ENCODE measurements around the gene ADGRV1. TPM values are rescaled to one million over a fixed set of nuclear protein-coding genes. Genes with fewer than 3 reads are reported as not detected.

Gene ADGRV1
- total RNA-seq, 1 experiment from 2014 or later, result 64.8 TPM

DNA sequence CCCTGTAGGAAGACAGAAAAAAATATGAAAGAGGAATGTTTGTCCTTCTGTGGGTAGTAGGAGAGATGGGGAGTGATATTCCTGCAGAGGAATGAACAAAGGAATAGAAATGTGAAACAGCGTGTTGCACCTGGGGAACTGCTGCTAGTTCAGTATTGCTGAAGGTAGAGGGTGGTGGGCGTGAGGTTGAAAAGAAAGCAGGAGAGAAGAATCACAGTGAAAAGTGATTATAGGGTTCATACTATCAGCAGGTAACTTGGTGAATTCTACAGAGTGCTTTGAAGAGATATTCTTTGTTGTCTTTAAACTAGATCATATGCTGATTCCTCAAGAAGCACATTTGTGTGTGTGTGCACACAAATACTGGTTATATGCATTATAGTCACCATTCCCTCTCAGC lies 95.6 kb downstream of the ADGRV1 start:
- no peaks in the 10 kb centered on the region for H3K9me3 ChIP-seq (ENCODE audit: control insufficient read depth, low read depth, low read length)
- H3K27ac Mint-ChIP-seq, result peak overlapping the region in 1 of 3 experiments; percentile 22; a peak in 2 of 7 replicates
- no peak overlapping the region for H3K4me3 Mint-ChIP-seq
- WGBS (ENCODE audit: extremely low coverage, insufficient read length, low lambda C conversion rate), result no CpG with 5 or more reads among the region's 2 CpGs
- no peak overlapping the region for H2BK5ac ChIP-seq (ENCODE audit: insufficient read length, low read length)
- no peak overlapping the region for H3K56ac ChIP-seq (ENCODE audit: insufficient read length, low read depth, low read length)
- H3K4me1 Mint-ChIP-seq, result no peaks in the 10 kb centered on the region
- no peaks in the 10 kb centered on the region for H3K9me3 Mint-ChIP-seq
- H3K27me3 ChIP-seq (ENCODE audit: insufficient read depth, low read length), result no peaks in the 10 kb centered on the region
- no peak overlapping the region for H3K18ac ChIP-seq (ENCODE audit: insufficient read length, low read depth, low read length)
- no peak overlapping the region for H2BK12ac ChIP-seq (ENCODE audit: insufficient read length, low read depth, low read length)
- no peak overlapping the region for H4K91ac ChIP-seq (ENCODE audit: insufficient read length, low read depth, low read length)
- H3K4me2 ChIP-seq (ENCODE audit: insufficient read depth, insufficient read length, low read length), result no peak overlapping the region
- H3K27ac ChIP-seq (ENCODE audit: insufficient read length, low read depth, low read length), result no peak overlapping the region
- H3K79me2 ChIP-seq (ENCODE audit: insufficient read depth, low read length), result no peaks in the 10 kb centered on the region
- no peaks in the 10 kb centered on the region for H3K79me1 ChIP-seq (ENCODE audit: insufficient read depth, low read depth, low read length, poor library complexity, severe bottlenecking)
- no peak overlapping the region for H4K8ac ChIP-seq (replicated peaks; ENCODE audit: insufficient read length, low read depth, low read length)
- no peak overlapping the region for H2BK20ac ChIP-seq (ENCODE audit: low read depth, low read length, poor library complexity, severe bottlenecking)
- no peak overlapping the region for H3K4ac ChIP-seq (ENCODE audit: low read depth, low read length)
- H3K4me1 ChIP-seq (ENCODE audit: insufficient read depth, low read length), result no peaks in the 10 kb centered on the region
- H3K27me3 Mint-ChIP-seq (ENCODE audit: low read depth), result no peaks in the 10 kb centered on the region
- TF ChIP-seq, protein P1, sequence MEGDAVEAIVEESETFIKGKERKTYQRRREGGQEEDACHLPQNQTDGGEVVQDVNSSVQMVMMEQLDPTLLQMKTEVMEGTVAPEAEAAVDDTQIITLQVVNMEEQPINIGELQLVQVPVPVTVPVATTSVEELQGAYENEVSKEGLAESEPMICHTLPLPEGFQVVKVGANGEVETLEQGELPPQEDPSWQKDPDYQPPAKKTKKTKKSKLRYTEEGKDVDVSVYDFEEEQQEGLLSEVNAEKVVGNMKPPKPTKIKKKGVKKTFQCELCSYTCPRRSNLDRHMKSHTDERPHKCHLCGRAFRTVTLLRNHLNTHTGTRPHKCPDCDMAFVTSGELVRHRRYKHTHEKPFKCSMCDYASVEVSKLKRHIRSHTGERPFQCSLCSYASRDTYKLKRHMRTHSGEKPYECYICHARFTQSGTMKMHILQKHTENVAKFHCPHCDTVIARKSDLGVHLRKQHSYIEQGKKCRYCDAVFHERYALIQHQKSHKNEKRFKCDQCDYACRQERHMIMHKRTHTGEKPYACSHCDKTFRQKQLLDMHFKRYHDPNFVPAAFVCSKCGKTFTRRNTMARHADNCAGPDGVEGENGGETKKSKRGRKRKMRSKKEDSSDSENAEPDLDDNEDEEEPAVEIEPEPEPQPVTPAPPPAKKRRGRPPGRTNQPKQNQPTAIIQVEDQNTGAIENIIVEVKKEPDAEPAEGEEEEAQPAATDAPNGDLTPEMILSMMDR (conservative IDR thresholded peaks at IDR 0.05), result no peak
- no peak overlapping the region for H3T11ph ChIP-seq (ENCODE audit: low read length)
- H2AK5ac ChIP-seq (ENCODE audit: insufficient read length, low read length), result no peak overlapping the region
- no peak overlapping the region for H4K5ac ChIP-seq (ENCODE audit: insufficient read length, low read depth, low read length)
- no peak for DNase-seq
- H3K23ac ChIP-seq (ENCODE audit: insufficient read length, low read depth, low read length), result no peak overlapping the region
- H3K9ac ChIP-seq (ENCODE audit: extremely low read depth, insufficient read length, low read length), result no peak overlapping the region
- H4K20me1 ChIP-seq (ENCODE audit: control insufficient read depth, insufficient read depth, insufficient read length), result no peaks in the 10 kb centered on the region
- H2BK15ac ChIP-seq (ENCODE audit: low read depth, low read length), result no peak overlapping the region
- no peak overlapping the region for H3K14ac ChIP-seq (ENCODE audit: insufficient read depth, low read length)
- no peaks in the 10 kb centered on the region for H3K23me2 ChIP-seq (ENCODE audit: insufficient read length, low read depth, low read length, poor library complexity, severe bottlenecking)
- no peak overlapping the region for H2AFZ ChIP-seq (ENCODE audit: low read length)
- peaks cover 31 to 42% (median 40%) of the 10 kb centered on the region in 3 experiments; a peak in 6 of 7 replicates for H3K36me3 Mint-ChIP-seq (ENCODE audit: insufficient read depth in 1 of 3, low read depth in 3 of 3)
- H2BK120ac ChIP-seq (ENCODE audit: low read depth, low read length, poor library complexity, severe bottlenecking), result no peak overlapping the region

Data from H9 (cell line).